GM19455 (cell line): ENCODE results near the gene FGF12.

Experiments used
- ATAC-seq: cut with Tn5 transposase; IDR thresholded peaks from one replicate; pipeline ENCODE4 v1.9.1; 2021; ENCODE audit not compliant: unreplicated experiment

FGF12 gene

GRCh38 chr3:192277477-192277876 is 449.9 kb downstream of the FGF12 start:
- ATAC-seq = no peak

- ATAC-seq = no peak
These were observed 451.5 kb downstream of the FGF12 start for GRCh38 chr3:192275741-192276355.

GRCh38 chr3:192273697-192274010 is 453.7 kb downstream of the FGF12 start:
- ATAC-seq = no peak

- no peak for ATAC-seq
These were observed 454.2 kb downstream of the FGF12 start for GRCh38 chr3:192273001-192273696.

- ATAC-seq = no peak
These were observed 465.3 kb downstream of the FGF12 start for GRCh38 chr3:192262001-192262400.

- ATAC-seq = no peak
These were observed 466.2 kb downstream of the FGF12 start for GRCh38 chr3:192261135-192261534.

- ATAC-seq = no peak
These were observed 467.0 kb downstream of the FGF12 start for GRCh38 chr3:192260116-192261010.

GRCh38 chr3:192259661-192260060 is 467.7 kb downstream of the FGF12 start:
- no peak for ATAC-seq

GRCh38 chr3:192258721-192259120 is 468.6 kb downstream of the FGF12 start:
- no peak for ATAC-seq

- ATAC-seq = no peak
These were observed 471.5 kb downstream of the FGF12 start for GRCh38 chr3:192255839-192256238.

- no peak for ATAC-seq
These were observed 474.0 kb downstream of the FGF12 start for GRCh38 chr3:192253138-192253887.

GRCh38 chr3:192249516-192249915 is 477.8 kb downstream of the FGF12 start:
- no peak for ATAC-seq

- ATAC-seq = no peak
These were observed 480.3 kb downstream of the FGF12 start for GRCh38 chr3:192246847-192247559.

- no peak for ATAC-seq
These were observed 482.8 kb downstream of the FGF12 start for GRCh38 chr3:192244591-192244990.

- no peak for ATAC-seq
These were observed 487.4 kb downstream of the FGF12 start for GRCh38 chr3:192239956-192240355.

- ATAC-seq = no peak
These were observed 489.2 kb downstream of the FGF12 start for GRCh38 chr3:192237992-192238608.

- ATAC-seq = no peak
These were observed 497.5 kb downstream of the FGF12 start for GRCh38 chr3:192229866-192230265.

- no peak for ATAC-seq
These were observed 502.6 kb downstream of the FGF12 start for GRCh38 chr3:192224634-192225155.

GRCh38 chr3:192223815-192224214 is 503.5 kb downstream of the FGF12 start:
- no peak for ATAC-seq

- no peak for ATAC-seq
These were observed 506.4 kb downstream of the FGF12 start for GRCh38 chr3:192220915-192221314.
